ENCODE measurements around the gene RXFP3. TPM values are rescaled to one million over a fixed set of nuclear protein-coding genes. Genes with fewer than 3 reads are reported as not detected.

The RXFP3 gene
- total and polyA plus RNA-seq, 2 donors (not counting 1 experiment from before 2014, with no cell fraction given): not detected

GRCh38 chr5:33928283-33928682 lies 7.9 kb upstream of the RXFP3 start:
- no peaks in the 10 kb centered on the region for H3K79me2 ChIP-seq (ENCODE audit: control insufficient read depth, insufficient read depth, low read length)
- H3K9me3 ChIP-seq (ENCODE audit: control extremely low read depth in 1 of 3, control insufficient read depth in 2 of 3, insufficient read depth in 1 of 3, low read length in 2 of 3): no peaks in the 10 kb centered on the region
- 100% methylated on average over 1 of the region's 2 CpGs for WGBS (ENCODE audit: insufficient coverage)
- no peak overlapping the region for H3K4me3 ChIP-seq (ENCODE audit: control extremely low read depth in 1 of 5, extremely low read depth in 1 of 5, insufficient read depth in 1 of 5, low read depth in 2 of 5, low read length in 4 of 5)
- no peaks in the 10 kb centered on the region for H4K20me1 ChIP-seq (ENCODE audit: control insufficient read depth, insufficient read depth, low read length, poor library complexity, severe bottlenecking)
- H3K27ac ChIP-seq (ENCODE audit: low read length in 2 of 2): no peak overlapping the region
- Mint-ChIP-seq H3K9me3 (ENCODE audit: insufficient read depth) (no peaks in the 10 kb centered on the region), H3K27ac (no peak overlapping the region), H3K4me3 (no peak overlapping the region), H3K4me1 (peaks cover 9% of the 10 kb centered on the region), H3K27me3 (peaks cover 14% of the 10 kb centered on the region)
- ATAC-seq (ENCODE audit: low read depth): no peak
- no peak for DNase-seq
- no peak overlapping the region for H3K4me2 ChIP-seq (replicated peaks; ENCODE audit: low read depth, low read length, poor library complexity, severe bottlenecking)
- no peaks in the 10 kb centered on the region for H3K36me3 ChIP-seq (replicated peaks in 1 of 2; ENCODE audit: control extremely low read depth in 1 of 2, control insufficient read depth in 1 of 2, extremely low read depth in 1 of 2, insufficient read depth in 2 of 2, low read length in 1 of 2)
- no peak overlapping the region for H2AFZ ChIP-seq (ENCODE audit: insufficient read depth, low read depth, low read length, poor library complexity, severe bottlenecking)
- H3K9ac ChIP-seq (ENCODE audit: low read length): no peak overlapping the region
- no peaks in the 10 kb centered on the region for H3K27me3 ChIP-seq (replicated peaks in 1 of 4; ENCODE audit: control extremely low read depth in 1 of 4, control insufficient read depth in 3 of 4, insufficient read depth in 4 of 4, low read length in 3 of 4)
- ChIA-PET POLR2A (no interaction called here), CTCF (no interaction called here)
- TF ChIP-seq CTCF (IDR thresholded peaks at IDR 0.05) (no peak), EZH2 (IDR thresholded peaks at IDR 0.05; ENCODE audit: borderline replicate concordance, insufficient read depth, low read depth, low read length, poor library complexity, severe bottlenecking) (no peak)
- peaks cover 0 to 2% of the 10 kb centered on the region in 2 donors for H3K4me1 ChIP-seq (ENCODE audit: control insufficient read depth in 2 of 2, insufficient read depth in 2 of 2, low read length in 2 of 2)
- intact Hi-C loops (cut with micrococcal nuclease): no loop called here

- Histone ChIP-seq H4K20me1 (ENCODE audit: control insufficient read depth, insufficient read depth, low read length, poor library complexity, severe bottlenecking) (no peaks in the 10 kb centered on the region), H3K27ac (ENCODE audit: low read length in 2 of 2) (no peak overlapping the region), H3K27me3 (replicated peaks in 1 of 4; ENCODE audit: control extremely low read depth in 1 of 4, control insufficient read depth in 3 of 4, insufficient read depth in 4 of 4, low read length in 3 of 4) (peaks cover 0 to 2% (median 0%) of the 10 kb centered on the region in 4 experiments), H3K4me1 (ENCODE audit: control insufficient read depth in 2 of 2, insufficient read depth in 2 of 2, low read length in 2 of 2) (peaks cover 4 to 14% of the 10 kb centered on the region in 2 donors), H3K9ac (ENCODE audit: low read length) (no peak overlapping the region), H3K4me2 (replicated peaks; ENCODE audit: low read depth, low read length, poor library complexity, severe bottlenecking) (no peak overlapping the region), H3K36me3 (replicated peaks in 1 of 2; ENCODE audit: control extremely low read depth in 1 of 2, control insufficient read depth in 1 of 2, extremely low read depth in 1 of 2, insufficient read depth in 2 of 2, low read length in 1 of 2) (no peaks in the 10 kb centered on the region), H3K9me3 (ENCODE audit: control extremely low read depth in 1 of 3, control insufficient read depth in 2 of 3, insufficient read depth in 1 of 3, low read length in 2 of 3) (no peaks in the 10 kb centered on the region), H3K79me2 (ENCODE audit: control insufficient read depth, insufficient read depth, low read length) (no peaks in the 10 kb centered on the region), H3K4me3 (ENCODE audit: control extremely low read depth in 1 of 5, extremely low read depth in 1 of 5, insufficient read depth in 1 of 5, low read depth in 2 of 5, low read length in 4 of 5) (no peak overlapping the region), H2AFZ (ENCODE audit: insufficient read depth, low read depth, low read length, poor library complexity, severe bottlenecking) (no peak overlapping the region)
- DNase-seq (no peak), ATAC-seq (ENCODE audit: low read depth) (no peak)
- Mint-ChIP-seq H3K27me3 (peaks cover 3% of the 10 kb centered on the region), H3K9me3 (ENCODE audit: insufficient read depth) (no peaks in the 10 kb centered on the region), H3K4me3 (no peak overlapping the region), H3K4me1 (peaks cover 23% of the 10 kb centered on the region), H3K27ac (no peak overlapping the region)
- intact Hi-C loops (cut with micrococcal nuclease): no loop called here
- ChIA-PET CTCF (interaction anchor here (2.2 kb wide), 1 partner anchor 494 kb away, joined by 9 read pairs; no protein-coding TSS in a partner anchor), POLR2A (no interaction called here)
- TF ChIP-seq EZH2 (IDR thresholded peaks at IDR 0.05; ENCODE audit: borderline replicate concordance, insufficient read depth, low read depth, low read length, poor library complexity, severe bottlenecking): no peak
- no peak for TF ChIP-seq CTCF (IDR thresholded peaks at IDR 0.05)
- WGBS (ENCODE audit: insufficient coverage): 78% methylated on average over 3 of the region's 6 CpGs
Measured at GRCh38 chr5:33929925-33930690, 6.1 kb upstream of the RXFP3 start.

Measured in B cell (primary cell).